ENCODE data around the gene TRAM2. TPM values are rescaled to one million over a fixed set of nuclear protein-coding genes. Genes with fewer than 3 reads are reported as not detected.

The TRAM2 gene
- total RNA-seq, 1 donor from 2014 or later, result 9.9 TPM

GRCh38 chr6:52548353-52548713 is 28.5 kb downstream of the TRAM2 start:
- ChIA-PET POLR2A (no interaction called here), CTCF (no interaction called here)
- no peak overlapping the region for H3K4me3 Mint-ChIP-seq
- TF ChIP-seq CTCF (IDR thresholded peaks at IDR 0.05), result no peak
- no peak for DNase-seq
- peaks cover 9% of the 10 kb centered on the region for H3K36me3 Mint-ChIP-seq (ENCODE audit: low read depth)
- ATAC-seq (ENCODE audit: low read depth), result no peak
- H3K9me3 Mint-ChIP-seq, result no peaks in the 10 kb centered on the region
- intact Hi-C loops (cut with micrococcal nuclease), result no loop called here
- H3K4me1 Mint-ChIP-seq, result peaks cover 51% of the 10 kb centered on the region
- H3K27ac Mint-ChIP-seq, result no peak overlapping the region
- no peaks in the 10 kb centered on the region for H3K27me3 Mint-ChIP-seq

GRCh38 chr6:52547647-52548352 is 29.1 kb downstream of the TRAM2 start:
- ATAC-seq (ENCODE audit: low read depth) (no peak), DNase-seq (no peak)
- no peaks in the 10 kb centered on the region for H3K9me3 Mint-ChIP-seq
- no peak overlapping the region for H3K27ac Mint-ChIP-seq
- H3K4me3 Mint-ChIP-seq, result no peak overlapping the region
- ChIA-PET POLR2A (no interaction called here), CTCF (no interaction called here)
- peaks cover 47% of the 10 kb centered on the region for H3K4me1 Mint-ChIP-seq
- H3K27me3 Mint-ChIP-seq, result no peaks in the 10 kb centered on the region
- intact Hi-C loops (cut with micrococcal nuclease), result no loop called here
- H3K36me3 Mint-ChIP-seq (ENCODE audit: low read depth), result peaks cover 9% of the 10 kb centered on the region
- no peak for TF ChIP-seq CTCF (IDR thresholded peaks at IDR 0.05)

GRCh38 chr6:52546678-52547077 is 30.2 kb downstream of the TRAM2 start:
- CTCF ChIA-PET, result no interaction called here
- TF ChIP-seq CTCF (IDR thresholded peaks at IDR 0.05), result no peak
- Mint-ChIP-seq H3K9me3 (no peaks in the 10 kb centered on the region), H3K36me3 (ENCODE audit: low read depth) (peaks cover 9% of the 10 kb centered on the region), H3K27me3 (no peaks in the 10 kb centered on the region), H3K4me3 (peak overlapping the region; percentile 29), H3K27ac (peak overlapping the region; percentile 68), H3K4me1 (peaks cover 36% of the 10 kb centered on the region)
- intact Hi-C loops (cut with micrococcal nuclease), result loop anchor here (1.0 kb wide), 1 partner anchor 9 kb away; no protein-coding TSS in a partner anchor
- ATAC-seq (ENCODE audit: low read depth), result peak; percentile 84
- DNase-seq, result no peak
- POLR2A ChIA-PET, result no interaction called here

- intact Hi-C loops (cut with micrococcal nuclease), result loop anchor here (1.0 kb wide), 1 partner anchor 9 kb away; no protein-coding TSS in a partner anchor
- POLR2A ChIA-PET, result no interaction called here
- peaks cover 9% of the 10 kb centered on the region for H3K36me3 Mint-ChIP-seq (ENCODE audit: low read depth)
- H3K4me1 Mint-ChIP-seq, result peaks cover 34% of the 10 kb centered on the region
- H3K27ac Mint-ChIP-seq, result peak overlapping the region; percentile 68
- no peak for TF ChIP-seq CTCF (IDR thresholded peaks at IDR 0.05)
- peak overlapping the region; percentile 29 for H3K4me3 Mint-ChIP-seq
- H3K9me3 Mint-ChIP-seq, result no peaks in the 10 kb centered on the region
- no peak for DNase-seq
- H3K27me3 Mint-ChIP-seq, result no peaks in the 10 kb centered on the region
- CTCF ChIA-PET, result no interaction called here
- ATAC-seq (ENCODE audit: low read depth), result peak; percentile 50
Measured at GRCh38 chr6:52546192-52546591, 30.7 kb downstream of the TRAM2 start.

- CTCF ChIA-PET, result interaction anchor here (0.9 kb wide), 1 partner anchor 31 kb away, joined by 4 read pairs; the partner anchor contains the start of gene TRAM2
Measured at GRCh38 chr6:52545406-52546119, 31.3 kb downstream of the TRAM2 start.

More at GRCh38 chr6:52545406-52546119, 31.3 kb downstream of the TRAM2 start:
- intact Hi-C loops (cut with micrococcal nuclease), result loop anchor here (1.0 kb wide), 1 partner anchor 8 kb away; no protein-coding TSS in a partner anchor
- Mint-ChIP-seq H3K36me3 (ENCODE audit: low read depth) (peaks cover 9% of the 10 kb centered on the region), H3K4me3 (no peak overlapping the region), H3K4me1 (peaks cover 34% of the 10 kb centered on the region), H3K9me3 (no peaks in the 10 kb centered on the region), H3K27ac (no peak overlapping the region), H3K27me3 (no peaks in the 10 kb centered on the region)
- POLR2A ChIA-PET, result no interaction called here
- DNase-seq (no peak), ATAC-seq (ENCODE audit: low read depth) (no peak)
- no peak for TF ChIP-seq CTCF (IDR thresholded peaks at IDR 0.05)
